GM12891 (cell line): ENCODE data around the gene SLC2A13.

Experiments
- PAX5 ChIP-seq: IDR thresholded peaks from 2 replicates; pipeline ENCODE4 v1.6.1; 2011; ENCODE audit warnings: low read length, moderate library complexity, mild to moderate bottlenecking; ENCODE audit not compliant: insufficient read depth, severe bottlenecking
- POLR2A ChIP-seq: IDR thresholded peaks from 2 replicates; pipeline ENCODE4 v1.6.1; 2011; ENCODE audit warnings: low read depth, low read length, control low read depth
- POLR2AphosphoS5 ChIP-seq: IDR thresholded peaks from 2 replicates; pipeline ENCODE4 v1.6.1; 2011; ENCODE audit warnings: low read depth, low read length, control low read depth
- SPI1 ChIP-seq: IDR thresholded peaks from 2 replicates; pipeline ENCODE4 v1.6.1; 2011; ENCODE audit warnings: low read depth, low read length, control low read depth
- TAF1 ChIP-seq: IDR thresholded peaks from 2 replicates; pipeline ENCODE4 v1.6.1; 2011; ENCODE audit warnings: low read depth, low read length, control low read depth

DNA sequence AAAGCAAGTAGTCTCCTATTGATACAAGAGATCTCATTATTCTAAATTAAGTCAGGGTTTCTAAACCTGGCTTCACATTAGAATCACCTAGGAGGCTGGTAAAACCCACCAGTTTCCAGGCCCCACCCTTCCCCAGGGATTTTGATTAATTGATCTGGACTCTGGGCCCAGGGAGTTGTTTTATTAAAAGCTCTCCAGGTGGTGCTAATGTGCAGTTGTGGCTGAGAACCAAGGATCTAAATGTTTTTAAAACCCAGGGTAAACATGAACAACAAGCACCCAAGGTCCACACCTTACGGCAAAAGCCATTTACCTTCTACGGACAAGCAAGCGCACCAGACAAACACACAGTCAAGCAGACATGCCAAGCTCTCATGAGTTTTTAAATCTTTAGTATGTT, 73.9 kb downstream of the SLC2A13 start:
- TF ChIP-seq POLR2A (no peak), POLR2AphosphoS5 (no peak), SPI1 (no peak), TAF1 (no peak), PAX5 (no peak)
